Peyer's patch (tissue), 4 donors: ENCODE results near the gene SSX1.

Experiments
- POLR2A ChIP-seq, 2 donors: fragments of 450-650 bp; IDR thresholded peaks; one replicate each; pipeline ENCODE4 v1.5.1; 2017; ENCODE audit warnings: antibody characterized with exemption in 2 of 2, mild to moderate bottlenecking in 2 of 2, moderate library complexity in 2 of 2
- TF ChIP-seq, protein P1 (sequence below), 6 experiments: fragments of 450-650 bp in 4 of 6; fragments of 200-600 bp in 2 of 6; sonication (generic) in 1 of 6; IDR thresholded peaks; one replicate each; pipeline ENCODE4 v1.5.1; 2017 to 2019; ENCODE audit warnings: antibody characterized with exemption in 6 of 6, mild to moderate bottlenecking in 3 of 6, moderate library complexity in 1 of 6

DNA sequence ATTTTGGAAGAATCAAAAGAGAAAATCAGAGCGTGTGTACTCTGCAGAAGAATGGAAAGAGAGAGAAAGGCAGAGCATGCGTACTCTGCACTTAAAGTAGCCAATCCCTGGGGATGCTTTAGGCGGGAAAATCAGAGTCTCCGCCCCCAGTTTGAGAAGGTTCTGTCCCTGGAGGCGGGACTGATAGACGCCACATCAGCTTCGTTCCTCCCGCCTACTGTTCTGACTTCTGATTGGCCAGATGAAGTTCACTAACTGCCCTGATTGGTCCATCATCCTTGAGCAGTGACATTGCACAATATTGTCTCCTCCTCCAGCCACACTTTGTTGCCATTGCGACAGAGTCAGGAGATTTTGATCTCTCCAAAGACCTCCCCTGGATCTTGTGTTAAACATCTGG lies 23.8 kb downstream of the SSX1 start:
- TF ChIP-seq, protein P1, sequence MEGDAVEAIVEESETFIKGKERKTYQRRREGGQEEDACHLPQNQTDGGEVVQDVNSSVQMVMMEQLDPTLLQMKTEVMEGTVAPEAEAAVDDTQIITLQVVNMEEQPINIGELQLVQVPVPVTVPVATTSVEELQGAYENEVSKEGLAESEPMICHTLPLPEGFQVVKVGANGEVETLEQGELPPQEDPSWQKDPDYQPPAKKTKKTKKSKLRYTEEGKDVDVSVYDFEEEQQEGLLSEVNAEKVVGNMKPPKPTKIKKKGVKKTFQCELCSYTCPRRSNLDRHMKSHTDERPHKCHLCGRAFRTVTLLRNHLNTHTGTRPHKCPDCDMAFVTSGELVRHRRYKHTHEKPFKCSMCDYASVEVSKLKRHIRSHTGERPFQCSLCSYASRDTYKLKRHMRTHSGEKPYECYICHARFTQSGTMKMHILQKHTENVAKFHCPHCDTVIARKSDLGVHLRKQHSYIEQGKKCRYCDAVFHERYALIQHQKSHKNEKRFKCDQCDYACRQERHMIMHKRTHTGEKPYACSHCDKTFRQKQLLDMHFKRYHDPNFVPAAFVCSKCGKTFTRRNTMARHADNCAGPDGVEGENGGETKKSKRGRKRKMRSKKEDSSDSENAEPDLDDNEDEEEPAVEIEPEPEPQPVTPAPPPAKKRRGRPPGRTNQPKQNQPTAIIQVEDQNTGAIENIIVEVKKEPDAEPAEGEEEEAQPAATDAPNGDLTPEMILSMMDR (IDR thresholded peaks at IDR 0.05), result no peak
- no peak for TF ChIP-seq POLR2A (IDR thresholded peaks at IDR 0.05)
